ENCODE measurements around the gene MMP23B. TPM values are rescaled to one million over a fixed set of nuclear protein-coding genes. Genes with fewer than 3 reads are reported as not detected.

Gene MMP23B
- total and polyA plus RNA-seq, 2 experiments from 2014 or later = 15.8 to 16.2 TPM

DNA sequence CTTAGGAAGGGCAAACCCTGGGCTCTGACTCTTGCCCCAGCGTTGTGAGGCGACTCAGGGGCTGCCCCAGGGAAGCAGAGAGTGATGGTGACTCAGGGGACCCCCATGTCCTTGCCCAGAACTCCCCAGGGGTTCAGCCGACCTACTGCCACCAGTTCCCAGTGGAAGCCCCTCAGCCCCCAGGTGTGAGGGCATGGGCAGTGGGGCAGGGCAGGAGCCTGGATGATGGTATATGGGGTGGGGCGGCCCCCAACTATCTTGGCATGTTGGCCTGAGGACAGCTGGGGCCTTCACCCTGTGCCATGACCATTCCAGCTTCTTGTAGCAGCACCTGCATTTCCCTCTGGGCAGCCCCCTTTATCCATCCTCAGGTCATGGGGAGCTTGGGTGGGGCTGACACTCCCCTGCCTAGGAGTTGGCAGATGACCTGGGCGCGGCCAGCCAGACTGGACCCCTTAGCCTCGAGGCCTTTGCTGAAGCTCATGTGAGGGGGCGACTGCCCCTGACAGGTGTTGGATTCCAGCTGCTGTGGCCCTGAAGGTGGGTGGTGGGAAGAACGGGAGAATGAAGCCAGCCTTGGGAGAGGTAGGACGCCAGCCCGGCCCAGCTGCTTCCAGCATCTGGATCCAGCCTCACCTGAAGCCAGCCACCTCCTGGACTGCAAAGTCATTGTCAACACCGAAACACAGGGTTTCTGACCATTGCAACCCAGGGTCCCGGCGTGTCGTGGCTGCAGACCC lies 30.2 kb upstream of the MMP23B start:
- Mint-ChIP-seq H3K27ac (no peak overlapping the region), H3K9me3 (no peaks in the 10 kb centered on the region), H3K27me3 (ENCODE audit: insufficient read depth, low read depth, poor library complexity) (peaks cover 48% of the 10 kb centered on the region), H3K4me1 (peaks cover 11% of the 10 kb centered on the region; the same call in 2 of the 3 replicates), H3K36me3 (ENCODE audit: low read depth) (no peaks in the 10 kb centered on the region), H3K4me3 (no peak overlapping the region)
- Histone ChIP-seq H3K79me2 (replicated peaks; ENCODE audit: insufficient read depth) (no peaks in the 10 kb centered on the region), H3K4me3 (no peak overlapping the region), H3K27ac (ENCODE audit: low read depth) (no peak overlapping the region), H2AFZ (no peak overlapping the region), H3K9me2 (ENCODE audit: insufficient read depth) (no peaks in the 10 kb centered on the region), H3K27me3 (ENCODE audit: insufficient read depth) (peaks cover 34% of the 10 kb centered on the region), H3K4me2 (no peak overlapping the region), H4K20me1 (replicated peaks; ENCODE audit: insufficient read depth) (no peaks in the 10 kb centered on the region), H3K4me1 (ENCODE audit: insufficient read depth) (no peaks in the 10 kb centered on the region; the same call in 1 of the 2 replicates), H3K36me3 (ENCODE audit: insufficient read depth) (no peaks in the 10 kb centered on the region), H3F3A (replicated peaks; ENCODE audit: low read depth) (peaks cover 5% of the 10 kb centered on the region; the same call in 1 of the 2 replicates)
- ATAC-seq = no peak
- no peak for DNase-seq (ENCODE audit: low spot score)
- no peak for TF ChIP-seq CREB1 (CRISPR knock-in tag; IDR thresholded peaks at IDR 0.05; ENCODE audit: low read depth)
- TF ChIP-seq, protein P1, sequence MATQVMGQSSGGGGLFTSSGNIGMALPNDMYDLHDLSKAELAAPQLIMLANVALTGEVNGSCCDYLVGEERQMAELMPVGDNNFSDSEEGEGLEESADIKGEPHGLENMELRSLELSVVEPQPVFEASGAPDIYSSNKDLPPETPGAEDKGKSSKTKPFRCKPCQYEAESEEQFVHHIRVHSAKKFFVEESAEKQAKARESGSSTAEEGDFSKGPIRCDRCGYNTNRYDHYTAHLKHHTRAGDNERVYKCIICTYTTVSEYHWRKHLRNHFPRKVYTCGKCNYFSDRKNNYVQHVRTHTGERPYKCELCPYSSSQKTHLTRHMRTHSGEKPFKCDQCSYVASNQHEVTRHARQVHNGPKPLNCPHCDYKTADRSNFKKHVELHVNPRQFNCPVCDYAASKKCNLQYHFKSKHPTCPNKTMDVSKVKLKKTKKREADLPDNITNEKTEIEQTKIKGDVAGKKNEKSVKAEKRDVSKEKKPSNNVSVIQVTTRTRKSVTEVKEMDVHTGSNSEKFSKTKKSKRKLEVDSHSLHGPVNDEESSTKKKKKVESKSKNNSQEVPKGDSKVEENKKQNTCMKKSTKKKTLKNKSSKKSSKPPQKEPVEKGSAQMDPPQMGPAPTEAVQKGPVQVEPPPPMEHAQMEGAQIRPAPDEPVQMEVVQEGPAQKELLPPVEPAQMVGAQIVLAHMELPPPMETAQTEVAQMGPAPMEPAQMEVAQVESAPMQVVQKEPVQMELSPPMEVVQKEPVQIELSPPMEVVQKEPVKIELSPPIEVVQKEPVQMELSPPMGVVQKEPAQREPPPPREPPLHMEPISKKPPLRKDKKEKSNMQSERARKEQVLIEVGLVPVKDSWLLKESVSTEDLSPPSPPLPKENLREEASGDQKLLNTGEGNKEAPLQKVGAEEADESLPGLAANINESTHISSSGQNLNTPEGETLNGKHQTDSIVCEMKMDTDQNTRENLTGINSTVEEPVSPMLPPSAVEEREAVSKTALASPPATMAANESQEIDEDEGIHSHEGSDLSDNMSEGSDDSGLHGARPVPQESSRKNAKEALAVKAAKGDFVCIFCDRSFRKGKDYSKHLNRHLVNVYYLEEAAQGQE (IDR thresholded peaks at IDR 0.05; ENCODE audit: unreplicated experiment) = no peak
- no peak for TF ChIP-seq ZNF331 (CRISPR knock-in tag; IDR thresholded peaks at IDR 0.05; ENCODE audit: low read depth)
- no peak for TF ChIP-seq STAT1 (IDR thresholded peaks at IDR 0.05; ENCODE audit: unreplicated experiment)
- no peak for TF ChIP-seq NANOG (IDR thresholded peaks at IDR 0.05; ENCODE audit: borderline replicate concordance)
- TF ChIP-seq EZH2 (IDR thresholded peaks at IDR 0.05; ENCODE audit: low read depth, unreplicated experiment) = no peak
- TF ChIP-seq, protein P2, sequence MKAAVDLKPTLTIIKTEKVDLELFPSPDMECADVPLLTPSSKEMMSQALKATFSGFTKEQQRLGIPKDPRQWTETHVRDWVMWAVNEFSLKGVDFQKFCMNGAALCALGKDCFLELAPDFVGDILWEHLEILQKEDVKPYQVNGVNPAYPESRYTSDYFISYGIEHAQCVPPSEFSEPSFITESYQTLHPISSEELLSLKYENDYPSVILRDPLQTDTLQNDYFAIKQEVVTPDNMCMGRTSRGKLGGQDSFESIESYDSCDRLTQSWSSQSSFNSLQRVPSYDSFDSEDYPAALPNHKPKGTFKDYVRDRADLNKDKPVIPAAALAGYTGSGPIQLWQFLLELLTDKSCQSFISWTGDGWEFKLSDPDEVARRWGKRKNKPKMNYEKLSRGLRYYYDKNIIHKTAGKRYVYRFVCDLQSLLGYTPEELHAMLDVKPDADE (IDR thresholded peaks at IDR 0.05) = no peak
- TF ChIP-seq, protein P3, sequence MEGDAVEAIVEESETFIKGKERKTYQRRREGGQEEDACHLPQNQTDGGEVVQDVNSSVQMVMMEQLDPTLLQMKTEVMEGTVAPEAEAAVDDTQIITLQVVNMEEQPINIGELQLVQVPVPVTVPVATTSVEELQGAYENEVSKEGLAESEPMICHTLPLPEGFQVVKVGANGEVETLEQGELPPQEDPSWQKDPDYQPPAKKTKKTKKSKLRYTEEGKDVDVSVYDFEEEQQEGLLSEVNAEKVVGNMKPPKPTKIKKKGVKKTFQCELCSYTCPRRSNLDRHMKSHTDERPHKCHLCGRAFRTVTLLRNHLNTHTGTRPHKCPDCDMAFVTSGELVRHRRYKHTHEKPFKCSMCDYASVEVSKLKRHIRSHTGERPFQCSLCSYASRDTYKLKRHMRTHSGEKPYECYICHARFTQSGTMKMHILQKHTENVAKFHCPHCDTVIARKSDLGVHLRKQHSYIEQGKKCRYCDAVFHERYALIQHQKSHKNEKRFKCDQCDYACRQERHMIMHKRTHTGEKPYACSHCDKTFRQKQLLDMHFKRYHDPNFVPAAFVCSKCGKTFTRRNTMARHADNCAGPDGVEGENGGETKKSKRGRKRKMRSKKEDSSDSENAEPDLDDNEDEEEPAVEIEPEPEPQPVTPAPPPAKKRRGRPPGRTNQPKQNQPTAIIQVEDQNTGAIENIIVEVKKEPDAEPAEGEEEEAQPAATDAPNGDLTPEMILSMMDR (conservative IDR thresholded peaks at IDR 0.05; ENCODE audit: low read depth in 2 of 2) = no peak
- no peak for TF ChIP-seq POLR2AphosphoS5 (IDR thresholded peaks at IDR 0.05; ENCODE audit: low read depth)
- TF ChIP-seq ZNF114 (CRISPR knock-in tag; IDR thresholded peaks at IDR 0.05) = no peak
- TF ChIP-seq, protein P4, sequence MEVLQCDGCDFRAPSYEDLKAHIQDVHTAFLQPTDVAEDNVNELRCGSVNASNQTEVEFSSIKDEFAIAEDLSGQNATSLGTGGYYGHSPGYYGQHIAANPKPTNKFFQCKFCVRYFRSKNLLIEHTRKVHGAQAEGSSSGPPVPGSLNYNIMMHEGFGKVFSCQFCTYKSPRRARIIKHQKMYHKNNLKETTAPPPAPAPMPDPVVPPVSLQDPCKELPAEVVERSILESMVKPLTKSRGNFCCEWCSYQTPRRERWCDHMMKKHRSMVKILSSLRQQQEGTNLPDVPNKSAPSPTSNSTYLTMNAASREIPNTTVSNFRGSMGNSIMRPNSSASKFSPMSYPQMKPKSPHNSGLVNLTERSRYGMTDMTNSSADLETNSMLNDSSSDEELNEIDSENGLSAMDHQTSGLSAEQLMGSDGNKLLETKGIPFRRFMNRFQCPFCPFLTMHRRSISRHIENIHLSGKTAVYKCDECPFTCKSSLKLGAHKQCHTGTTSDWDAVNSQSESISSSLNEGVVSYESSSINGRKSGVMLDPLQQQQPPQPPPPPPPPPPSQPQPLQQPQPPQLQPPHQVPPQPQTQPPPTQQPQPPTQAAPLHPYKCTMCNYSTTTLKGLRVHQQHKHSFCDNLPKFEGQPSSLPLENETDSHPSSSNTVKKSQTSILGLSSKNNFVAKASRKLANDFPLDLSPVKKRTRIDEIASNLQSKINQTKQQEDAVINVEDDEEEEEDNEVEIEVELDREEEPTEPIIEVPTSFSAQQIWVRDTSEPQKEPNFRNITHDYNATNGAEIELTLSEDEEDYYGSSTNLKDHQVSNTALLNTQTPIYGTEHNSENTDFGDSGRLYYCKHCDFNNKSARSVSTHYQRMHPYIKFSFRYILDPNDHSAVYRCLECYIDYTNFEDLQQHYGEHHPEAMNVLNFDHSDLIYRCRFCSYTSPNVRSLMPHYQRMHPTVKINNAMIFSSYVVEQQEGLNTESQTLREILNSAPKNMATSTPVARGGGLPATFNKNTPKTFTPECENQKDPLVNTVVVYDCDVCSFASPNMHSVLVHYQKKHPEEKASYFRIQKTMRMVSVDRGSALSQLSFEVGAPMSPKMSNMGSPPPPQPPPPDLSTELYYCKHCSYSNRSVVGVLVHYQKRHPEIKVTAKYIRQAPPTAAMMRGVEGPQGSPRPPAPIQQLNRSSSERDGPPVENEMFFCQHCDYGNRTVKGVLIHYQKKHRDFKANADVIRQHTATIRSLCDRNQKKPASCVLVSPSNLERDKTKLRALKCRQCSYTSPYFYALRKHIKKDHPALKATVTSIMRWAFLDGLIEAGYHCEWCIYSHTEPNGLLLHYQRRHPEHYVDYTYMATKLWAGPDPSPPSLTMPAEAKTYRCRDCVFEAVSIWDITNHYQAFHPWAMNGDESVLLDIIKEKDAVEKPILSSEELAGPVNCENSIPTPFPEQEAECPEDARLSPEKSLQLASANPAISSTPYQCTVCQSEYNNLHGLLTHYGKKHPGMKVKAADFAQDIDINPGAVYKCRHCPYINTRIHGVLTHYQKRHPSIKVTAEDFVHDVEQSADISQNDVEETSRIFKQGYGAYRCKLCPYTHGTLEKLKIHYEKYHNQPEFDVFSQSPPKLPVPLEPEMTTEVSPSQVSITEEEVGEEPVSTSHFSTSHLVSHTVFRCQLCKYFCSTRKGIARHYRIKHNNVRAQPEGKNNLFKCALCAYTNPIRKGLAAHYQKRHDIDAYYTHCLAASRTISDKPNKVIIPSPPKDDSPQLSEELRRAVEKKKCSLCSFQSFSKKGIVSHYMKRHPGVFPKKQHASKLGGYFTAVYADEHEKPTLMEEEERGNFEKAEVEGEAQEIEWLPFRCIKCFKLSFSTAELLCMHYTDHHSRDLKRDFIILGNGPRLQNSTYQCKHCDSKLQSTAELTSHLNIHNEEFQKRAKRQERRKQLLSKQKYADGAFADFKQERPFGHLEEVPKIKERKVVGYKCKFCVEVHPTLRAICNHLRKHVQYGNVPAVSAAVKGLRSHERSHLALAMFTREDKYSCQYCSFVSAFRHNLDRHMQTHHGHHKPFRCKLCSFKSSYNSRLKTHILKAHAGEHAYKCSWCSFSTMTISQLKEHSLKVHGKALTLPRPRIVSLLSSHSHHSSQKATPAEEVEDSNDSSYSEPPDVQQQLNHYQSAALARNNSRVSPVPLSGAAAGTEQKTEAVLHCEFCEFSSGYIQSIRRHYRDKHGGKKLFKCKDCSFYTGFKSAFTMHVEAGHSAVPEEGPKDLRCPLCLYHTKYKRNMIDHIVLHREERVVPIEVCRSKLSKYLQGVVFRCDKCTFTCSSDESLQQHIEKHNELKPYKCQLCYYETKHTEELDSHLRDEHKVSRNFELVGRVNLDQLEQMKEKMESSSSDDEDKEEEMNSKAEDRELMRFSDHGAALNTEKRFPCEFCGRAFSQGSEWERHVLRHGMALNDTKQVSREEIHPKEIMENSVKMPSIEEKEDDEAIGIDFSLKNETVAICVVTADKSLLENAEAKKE (CRISPR knock-in tag; IDR thresholded peaks at IDR 0.05) = no peak
- TF ChIP-seq EZH2phosphoT487 (IDR thresholded peaks at IDR 0.05; ENCODE audit: unreplicated experiment) = no peak
- no peak for TF ChIP-seq JUNB (IDR thresholded peaks at IDR 0.05; ENCODE audit: unreplicated experiment)

Measured in GM23338 (cell line).